ENCODE results near the gene PLPPR5. TPM values are rescaled to one million over a fixed set of nuclear protein-coding genes. Genes with fewer than 3 reads are reported as not detected.
"Not testable (repeated sequence)": the region's sequence is repeated elsewhere in the genome, so short reads cannot be mapped to it uniquely, and the experiment has no call there.

Gene PLPPR5
- polyA plus RNA-seq, 1 experiment: not detected

DNA sequence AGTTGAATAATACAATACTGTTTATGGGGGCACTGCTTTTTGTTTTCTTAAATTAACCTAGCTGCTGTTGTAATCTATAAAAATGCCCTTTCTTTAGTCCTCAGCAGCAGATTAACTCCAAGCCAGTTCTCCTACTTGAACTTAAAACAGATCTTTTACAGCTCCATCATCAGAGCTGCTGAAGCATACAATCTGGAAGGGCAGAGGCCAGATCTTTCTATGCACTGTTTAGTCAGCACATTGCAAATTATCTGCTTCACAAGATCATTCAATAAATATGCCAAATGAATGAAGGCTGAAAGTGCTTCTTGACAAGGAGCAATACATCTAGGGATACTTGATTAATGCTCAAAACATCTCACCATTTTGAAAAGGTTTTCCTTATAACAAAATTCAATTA is 115.8 kb downstream of the PLPPR5 start:
- H3K36me3 ChIP-seq (ENCODE audit: control insufficient read depth, insufficient read depth, low read length): no peaks in the 10 kb centered on the region
- no peak for DNase-seq (ENCODE audit: low read depth)
- POLR2A ChIA-PET: interaction anchor here (0.7 kb wide), 1 partner anchor 41 kb away, joined by 3 read pairs; no protein-coding TSS in a partner anchor
- no peak overlapping the region for H3K4me3 ChIP-seq (ENCODE audit: low read depth, low read length)
- CTCF ChIA-PET: interaction anchor here (0.9 kb wide), 1 partner anchor 292 kb away, joined by 4 read pairs; no protein-coding TSS in a partner anchor
- H3K27me3 ChIP-seq (ENCODE audit: control insufficient read depth, insufficient read depth, low read length): no peaks in the 10 kb centered on the region
- TF ChIP-seq, protein P1, sequence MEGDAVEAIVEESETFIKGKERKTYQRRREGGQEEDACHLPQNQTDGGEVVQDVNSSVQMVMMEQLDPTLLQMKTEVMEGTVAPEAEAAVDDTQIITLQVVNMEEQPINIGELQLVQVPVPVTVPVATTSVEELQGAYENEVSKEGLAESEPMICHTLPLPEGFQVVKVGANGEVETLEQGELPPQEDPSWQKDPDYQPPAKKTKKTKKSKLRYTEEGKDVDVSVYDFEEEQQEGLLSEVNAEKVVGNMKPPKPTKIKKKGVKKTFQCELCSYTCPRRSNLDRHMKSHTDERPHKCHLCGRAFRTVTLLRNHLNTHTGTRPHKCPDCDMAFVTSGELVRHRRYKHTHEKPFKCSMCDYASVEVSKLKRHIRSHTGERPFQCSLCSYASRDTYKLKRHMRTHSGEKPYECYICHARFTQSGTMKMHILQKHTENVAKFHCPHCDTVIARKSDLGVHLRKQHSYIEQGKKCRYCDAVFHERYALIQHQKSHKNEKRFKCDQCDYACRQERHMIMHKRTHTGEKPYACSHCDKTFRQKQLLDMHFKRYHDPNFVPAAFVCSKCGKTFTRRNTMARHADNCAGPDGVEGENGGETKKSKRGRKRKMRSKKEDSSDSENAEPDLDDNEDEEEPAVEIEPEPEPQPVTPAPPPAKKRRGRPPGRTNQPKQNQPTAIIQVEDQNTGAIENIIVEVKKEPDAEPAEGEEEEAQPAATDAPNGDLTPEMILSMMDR (IDR thresholded peaks at IDR 0.05; ENCODE audit: insufficient read depth, low read depth, low read length): no peak

DNA sequence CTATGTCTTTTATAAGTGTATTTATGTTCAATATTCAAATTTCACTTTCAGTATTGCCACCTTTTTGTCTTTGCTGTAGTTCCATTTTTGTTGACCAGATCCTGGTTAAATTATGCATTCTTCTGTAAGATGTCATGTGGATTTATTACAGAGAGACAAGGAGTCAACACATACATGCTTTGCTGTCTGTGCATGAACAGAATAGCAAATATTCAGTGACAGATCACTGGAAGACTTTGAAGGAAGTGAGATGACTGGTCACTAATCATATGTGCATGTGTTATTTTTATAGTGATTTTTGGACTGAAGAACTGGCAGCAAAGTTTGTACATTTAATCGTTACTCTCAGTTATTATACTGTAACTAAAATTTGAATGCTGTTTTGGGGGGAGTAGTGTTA is 117.2 kb downstream of the PLPPR5 start:
- no peaks in the 10 kb centered on the region for H3K36me3 ChIP-seq (ENCODE audit: control insufficient read depth, insufficient read depth, low read length)
- TF ChIP-seq, protein P1 (IDR thresholded peaks at IDR 0.05; ENCODE audit: insufficient read depth, low read depth, low read length): no peak
- POLR2A ChIA-PET: no interaction called here
- no peak for DNase-seq (ENCODE audit: low read depth)
- no peak overlapping the region for H3K4me3 ChIP-seq (ENCODE audit: low read depth, low read length)
- CTCF ChIA-PET: no interaction called here
- no peaks in the 10 kb centered on the region for H3K27me3 ChIP-seq (ENCODE audit: control insufficient read depth, insufficient read depth, low read length)

DNA sequence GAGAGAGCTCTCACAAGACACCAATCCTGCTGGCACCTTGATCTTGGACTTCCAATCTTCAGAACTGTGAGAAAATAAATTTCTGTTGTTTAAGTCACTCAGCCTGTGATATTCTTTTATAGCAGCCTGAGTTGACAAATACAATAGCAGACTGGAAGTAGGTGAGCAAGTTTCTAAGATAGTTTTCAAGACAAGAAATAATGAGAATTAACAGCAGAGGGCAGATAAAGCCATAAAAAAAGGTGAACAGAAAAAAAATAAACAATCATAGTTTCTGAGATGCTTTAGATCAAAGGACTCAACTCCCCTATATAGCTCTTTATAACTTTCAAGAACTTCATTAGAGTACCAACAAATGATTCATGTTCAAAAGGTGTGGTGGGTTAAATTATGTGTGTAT is 119.8 kb downstream of the PLPPR5 start:
- H3K4me3 ChIP-seq (ENCODE audit: low read depth, low read length): no peak overlapping the region
- H3K36me3 ChIP-seq (ENCODE audit: control insufficient read depth, insufficient read depth, low read length): no peaks in the 10 kb centered on the region
- ChIA-PET POLR2A (no interaction called here), CTCF (interaction anchor here (0.8 to 1.4 kb wide), 2 partner anchors 12 to 13 kb away, joined by 3 read pairs; no protein-coding TSS in a partner anchor)
- no peaks in the 10 kb centered on the region for H3K27me3 ChIP-seq (ENCODE audit: control insufficient read depth, insufficient read depth, low read length)
- DNase-seq (ENCODE audit: low read depth): no peak
- TF ChIP-seq, protein P1 (IDR thresholded peaks at IDR 0.05; ENCODE audit: insufficient read depth, low read depth, low read length): no peak

DNA sequence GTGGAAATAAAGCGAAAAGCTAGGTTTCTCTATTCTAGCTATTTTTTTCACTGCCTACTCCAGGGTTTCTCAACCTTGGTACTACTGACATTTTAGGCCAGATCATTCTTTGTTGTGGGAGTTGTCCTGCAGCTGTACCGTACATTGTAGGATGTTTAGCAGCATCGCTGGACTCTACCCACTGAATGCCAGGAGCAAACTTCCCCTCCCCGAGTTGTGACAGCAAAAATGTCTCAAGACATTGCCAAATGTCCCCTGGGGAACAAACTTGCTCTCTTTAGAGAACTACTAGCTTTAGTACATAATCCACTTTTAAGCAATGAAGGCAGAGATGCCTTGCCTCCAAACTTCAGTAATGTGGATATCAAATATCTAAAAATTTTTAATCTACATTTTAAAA is 122.8 kb downstream of the PLPPR5 start:
- no peak for DNase-seq (ENCODE audit: low read depth)
- ChIA-PET POLR2A (no interaction called here), CTCF (no interaction called here)
- TF ChIP-seq, protein P1 (IDR thresholded peaks at IDR 0.05; ENCODE audit: insufficient read depth, low read depth, low read length): no peak
- Histone ChIP-seq H3K27me3 (ENCODE audit: control insufficient read depth, insufficient read depth, low read length) (no peaks in the 10 kb centered on the region), H3K4me3 (ENCODE audit: low read depth, low read length) (no peak overlapping the region), H3K36me3 (ENCODE audit: control insufficient read depth, insufficient read depth, low read length) (no peaks in the 10 kb centered on the region)

DNA sequence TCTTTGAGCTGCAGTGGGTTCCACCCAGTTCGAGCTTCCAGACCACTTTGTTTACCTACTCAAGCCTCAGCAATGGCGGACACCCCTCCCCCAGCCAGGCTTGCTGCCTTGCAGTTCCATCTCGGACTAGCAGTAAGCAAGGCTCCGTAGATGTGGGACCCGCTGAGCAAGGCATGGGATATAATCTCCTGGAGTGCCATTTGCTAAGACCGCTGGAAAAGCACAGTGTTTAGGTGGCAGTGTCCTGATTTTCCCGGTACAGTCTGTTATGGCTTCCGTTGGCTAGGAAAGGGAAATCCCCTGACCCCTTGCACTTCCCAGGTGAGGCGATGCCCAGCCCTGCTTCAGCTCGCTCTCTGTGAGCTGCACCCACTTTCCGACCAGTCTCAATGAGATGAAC is 123.4 kb downstream of the PLPPR5 start:
- POLR2A ChIA-PET; CTCF ChIA-PET; H3K4me3 ChIP-seq (ENCODE audit: low read depth, low read length); H3K36me3 ChIP-seq (ENCODE audit: control insufficient read depth, insufficient read depth, low read length); H3K27me3 ChIP-seq (ENCODE audit: control insufficient read depth, insufficient read depth, low read length); DNase-seq (ENCODE audit: low read depth): not testable (repeated sequence)

DNA sequence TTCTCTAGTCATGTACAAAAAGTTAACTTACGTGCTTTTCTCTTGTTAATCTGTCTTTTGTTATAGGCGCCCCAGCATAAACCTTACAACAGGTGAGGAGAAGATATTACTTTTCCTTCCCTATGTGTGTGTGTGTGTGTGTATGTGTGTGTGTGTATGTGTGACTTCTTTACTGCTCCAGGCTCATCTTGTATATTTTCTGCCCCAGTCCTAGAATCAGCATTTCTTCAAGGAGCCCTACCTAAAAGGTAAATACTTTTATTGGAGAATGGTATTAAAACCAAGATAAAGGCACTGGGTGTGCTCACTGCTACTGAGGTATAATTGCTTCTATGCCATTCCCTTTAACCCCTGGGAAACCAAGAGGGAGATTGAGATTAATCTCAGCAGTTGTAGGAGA is 129.8 kb downstream of the PLPPR5 start:
- TF ChIP-seq, protein P1 (IDR thresholded peaks at IDR 0.05; ENCODE audit: insufficient read depth, low read depth, low read length): no peak
- no peak for DNase-seq (ENCODE audit: low read depth)
- Histone ChIP-seq H3K4me3 (ENCODE audit: low read depth, low read length) (no peak overlapping the region), H3K27me3 (ENCODE audit: control insufficient read depth, insufficient read depth, low read length) (no peaks in the 10 kb centered on the region), H3K36me3 (ENCODE audit: control insufficient read depth, insufficient read depth, low read length) (no peaks in the 10 kb centered on the region)
- CTCF ChIA-PET: no interaction called here
- POLR2A ChIA-PET: no interaction called here

All from BJ (cell line).